Cardiac septum (tissue), 1 donor: ENCODE results near the gene BHMT. TPM values are rescaled to one million over a fixed set of nuclear protein-coding genes. Genes with fewer than 3 reads are reported as not detected.

Experiments used
- DNase-seq: peaks from one replicate; pipeline ENCODE4 v3.0.0-alpha.2; 2020; ENCODE audit warnings: low spot score
- intact Hi-C: fragments of 100-400 bp; cut with DNase I; formaldehyde crosslinking; loops from one replicate; pipeline ENCODE4 v1.14.0; 2022
- total RNA-seq: library from RNA; stranded (reverse); fragmentation: NEBNext Ultra II Directional; extraction: Animal tissue kit (Norgen Biotek cat#: 25700); gene quantifications from one replicate; pipeline ENCODE4 v1.2.1, GENCODE V29; 2021
- donor health status: DM: no; HTN: no; CAD: no.

BHMT gene
- total RNA-seq, 1 donor from 2014 or later, result not detected

DNA sequence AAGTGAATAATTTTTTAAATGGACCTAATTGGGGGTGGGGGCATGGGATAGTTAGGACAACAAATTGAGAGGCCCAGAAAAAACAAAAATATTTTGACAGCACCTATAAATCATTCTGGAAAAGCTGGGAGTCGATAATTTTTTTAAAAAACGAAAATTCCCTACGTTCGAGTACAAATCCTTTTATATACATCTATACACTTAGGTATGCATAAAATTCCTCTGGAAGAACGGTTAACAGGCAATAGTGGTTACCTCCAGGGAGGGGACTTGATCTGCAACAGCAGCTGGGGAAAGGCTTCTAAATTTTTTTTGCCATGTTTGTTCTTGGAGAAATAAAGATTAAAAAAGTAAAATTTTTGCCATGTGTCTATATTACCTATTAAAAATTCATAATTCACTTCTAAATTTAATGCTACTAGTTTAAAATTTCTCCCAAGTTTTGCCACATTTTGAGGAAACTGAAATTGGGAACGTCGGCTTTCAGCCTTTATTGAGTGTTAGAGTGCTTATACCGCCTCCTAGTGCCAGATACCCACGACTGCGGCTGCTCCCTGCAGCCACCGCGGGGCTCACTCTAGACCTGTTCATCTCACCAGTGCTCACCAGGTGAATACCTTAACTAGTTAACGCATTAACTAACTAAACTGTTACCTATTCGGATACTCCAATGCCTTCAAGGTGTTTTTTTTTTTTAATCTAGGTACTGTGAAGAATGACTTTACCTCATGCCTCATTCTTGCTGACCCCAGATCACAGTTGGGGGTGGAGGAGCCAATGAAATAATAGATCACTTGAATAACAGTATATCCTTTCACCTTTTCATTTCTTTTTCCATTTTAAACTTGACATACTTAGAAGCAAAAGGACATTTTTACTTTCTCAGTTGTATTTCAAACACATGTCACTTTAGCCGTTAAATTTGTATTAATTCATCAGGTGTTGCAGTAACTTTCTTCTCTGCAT is 1.8 kb upstream of the BHMT start:
- intact Hi-C loops, result no loop called here
- no peak for DNase-seq

- intact Hi-C loops, result no loop called here
- no peak for DNase-seq
Measured at GRCh38 chr5:79111960-79112702, 522 bp downstream of the BHMT start.

DNA sequence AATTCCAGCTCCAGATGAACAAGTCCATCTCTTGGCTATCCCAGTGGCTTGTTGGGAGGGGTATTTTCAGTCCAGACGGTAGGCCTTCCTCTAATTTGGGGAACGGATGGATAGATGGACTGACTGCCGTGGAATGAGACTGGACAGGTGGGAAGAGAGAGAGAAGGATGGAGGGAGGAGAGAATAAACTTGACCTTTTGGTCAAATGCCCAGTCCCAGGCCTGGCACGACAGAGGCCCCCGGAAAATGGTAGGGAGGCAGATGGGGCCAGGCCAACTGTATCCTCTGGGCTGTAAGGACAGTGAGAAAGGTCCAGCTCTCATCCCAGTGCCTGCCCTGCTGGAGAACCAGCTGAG is 1.1 kb downstream of the BHMT start:
- DNase-seq, result no peak
- intact Hi-C loops, result no loop called here

- intact Hi-C loops, result no loop called here
- no peak for DNase-seq
Measured at GRCh38 chr5:79119486-79119885, 7.9 kb downstream of the BHMT start.

DNA sequence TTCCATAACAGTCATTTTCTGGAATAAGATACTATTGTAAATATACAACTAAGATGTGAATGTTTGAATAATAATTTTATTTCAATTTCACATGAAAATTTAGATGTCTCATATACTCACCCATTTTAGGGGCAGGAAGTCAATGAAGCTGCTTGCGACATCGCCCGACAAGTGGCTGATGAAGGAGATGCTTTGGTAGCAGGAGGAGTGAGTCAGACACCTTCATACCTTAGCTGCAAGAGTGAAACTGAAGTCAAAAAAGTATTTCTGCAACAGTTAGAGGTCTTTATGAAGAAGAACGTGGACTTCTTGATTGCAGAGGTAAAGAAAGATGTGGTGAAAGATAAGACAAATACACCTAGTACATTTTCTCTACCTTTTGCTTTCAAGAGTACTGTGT is 8.6 kb downstream of the BHMT start:
- intact Hi-C loops, result no loop called here
- no peak for DNase-seq

DNA sequence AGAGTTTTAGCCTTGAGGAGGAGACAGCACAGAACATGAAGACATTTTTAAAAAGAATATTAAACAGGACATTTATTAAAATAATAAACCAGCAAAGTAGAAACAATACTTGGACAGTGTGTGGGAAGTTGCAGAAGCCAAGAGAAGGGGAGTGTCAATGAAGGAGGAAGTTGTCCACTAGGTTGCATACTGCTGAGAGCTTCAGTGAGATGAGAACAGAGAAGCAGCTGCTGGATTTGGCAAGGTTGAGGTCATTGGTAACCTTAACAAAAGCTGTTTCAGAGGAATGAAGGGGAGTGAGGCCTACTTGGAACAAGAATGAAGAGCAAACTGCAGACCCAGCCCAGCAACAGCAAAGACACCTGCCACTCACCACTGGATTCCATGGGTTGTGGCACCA is 11.4 kb downstream of the BHMT start:
- DNase-seq, result no peak
- intact Hi-C loops, result no loop called here

DNA sequence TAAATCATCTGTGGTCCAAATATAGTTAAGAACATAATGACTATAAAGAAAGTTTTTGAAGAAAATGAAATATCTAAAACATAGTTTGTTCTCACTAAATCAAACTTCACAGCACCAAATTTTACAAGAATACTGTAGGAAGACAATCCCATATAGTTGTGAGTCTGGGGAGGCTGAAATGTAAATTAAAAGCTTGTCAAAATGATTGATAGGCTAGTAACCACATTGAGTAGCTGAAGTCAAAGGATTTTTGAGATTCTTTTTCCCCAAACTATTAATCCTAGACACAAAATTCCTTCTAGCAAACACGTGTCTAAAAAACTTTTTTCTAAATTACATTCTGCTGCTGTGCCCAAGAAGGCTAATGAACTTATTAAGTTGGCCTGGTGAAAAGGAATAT is 13.0 kb downstream of the BHMT start:
- intact Hi-C loops, result no loop called here
- no peak for DNase-seq

- no peak for DNase-seq
- intact Hi-C loops, result loop anchor here (5.0 to 10.0 kb wide), 2 partner anchors 332 to 404 kb away; no protein-coding TSS in a partner anchor
Measured at GRCh38 chr5:79130781-79131180, 19.2 kb downstream of the BHMT start.

DNA sequence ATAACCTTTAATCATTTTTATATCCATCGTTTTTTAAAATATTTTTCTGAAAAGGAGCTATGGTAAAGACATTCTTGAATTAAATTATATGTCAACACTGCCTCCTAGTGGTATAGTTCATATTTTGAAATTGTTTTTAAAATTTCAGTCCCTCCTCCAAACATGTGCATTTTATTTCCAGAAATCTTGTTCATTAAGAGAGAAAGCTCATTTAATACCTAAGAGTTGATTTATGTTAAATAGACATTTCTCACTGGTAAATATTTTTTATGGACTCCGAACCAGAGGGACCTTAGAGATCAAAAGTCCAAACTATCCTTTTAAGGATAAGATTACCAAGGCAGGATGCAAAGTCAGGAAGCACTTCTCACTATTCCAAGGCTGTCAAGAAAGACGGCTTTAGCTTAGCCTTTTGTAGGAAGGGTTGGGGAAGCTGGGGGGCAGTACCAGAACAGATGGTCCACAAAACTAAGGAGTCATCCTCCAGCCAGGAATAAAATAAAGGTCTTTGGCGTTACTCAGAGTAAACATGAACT is 21.6 kb downstream of the BHMT start:
- no peak for DNase-seq
- intact Hi-C loops, result loop anchor here (1.0 to 10.0 kb wide), 4 partner anchors 108 to 402 kb away; no protein-coding TSS in a partner anchor

GRCh38 chr5:79133657-79134451 is 22.2 kb downstream of the BHMT start:
- DNase-seq, result no peak
- intact Hi-C loops, result loop anchor here (1.0 to 10.0 kb wide), 4 partner anchors 109 to 401 kb away; no protein-coding TSS in a partner anchor

- no peak for DNase-seq
- intact Hi-C loops, result loop anchor here (10.0 kb wide), 1 partner anchor 399 kb away; no protein-coding TSS in a partner anchor
Measured at GRCh38 chr5:79135790-79136553, 24.4 kb downstream of the BHMT start.

- DNase-seq, result no peak
- intact Hi-C loops, result loop anchor here (10.0 kb wide), 1 partner anchor 398 kb away; no protein-coding TSS in a partner anchor
Measured at GRCh38 chr5:79136618-79137017, 25.0 kb downstream of the BHMT start.

DNA sequence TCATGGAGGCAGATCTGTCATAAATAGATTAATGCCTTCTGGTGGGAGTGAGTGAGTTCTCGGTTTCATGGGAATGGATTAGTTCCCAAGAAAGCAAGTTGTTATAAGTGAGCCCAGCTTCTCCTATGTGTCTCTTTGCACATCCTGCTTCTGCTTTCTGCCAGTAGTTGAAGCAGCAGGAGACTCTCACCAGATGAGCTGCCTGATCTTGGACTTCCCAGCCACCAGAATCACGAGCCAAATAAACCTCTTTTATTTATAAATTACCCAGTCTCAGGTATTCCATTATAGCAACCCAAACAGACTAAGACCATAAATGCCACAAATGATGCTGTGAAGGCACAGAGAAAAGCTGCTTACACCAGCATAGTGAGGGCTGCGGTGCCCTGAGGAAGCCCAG is 28.9 kb downstream of the BHMT start:
- DNase-seq, result no peak
- intact Hi-C loops, result no loop called here

- DNase-seq, result no peak
- intact Hi-C loops, result no loop called here
Measured at GRCh38 chr5:79143684-79144379, 32.2 kb downstream of the BHMT start.

- no peak for DNase-seq
- intact Hi-C loops, result no loop called here
Measured at GRCh38 chr5:79147076-79147475, 35.5 kb downstream of the BHMT start.

DNA sequence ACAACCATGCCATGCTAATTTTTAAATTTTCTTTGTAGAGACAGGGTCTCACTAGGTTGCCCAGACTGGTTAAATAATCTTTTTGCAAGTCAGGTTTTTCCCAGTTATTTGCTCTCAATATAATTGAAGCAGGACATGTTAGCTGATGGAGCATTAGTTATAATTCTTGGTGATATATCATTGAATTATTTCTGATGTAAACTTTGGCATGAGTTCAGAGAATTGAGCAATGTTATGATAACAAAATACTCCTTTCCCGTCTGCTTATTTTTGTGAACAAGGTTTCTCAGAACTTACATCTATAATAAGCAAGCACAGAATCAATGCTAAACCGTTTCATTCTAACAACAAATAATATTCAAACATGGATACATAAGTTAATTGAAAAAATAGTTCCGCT is 37.8 kb downstream of the BHMT start:
- intact Hi-C loops, result no loop called here

DNA sequence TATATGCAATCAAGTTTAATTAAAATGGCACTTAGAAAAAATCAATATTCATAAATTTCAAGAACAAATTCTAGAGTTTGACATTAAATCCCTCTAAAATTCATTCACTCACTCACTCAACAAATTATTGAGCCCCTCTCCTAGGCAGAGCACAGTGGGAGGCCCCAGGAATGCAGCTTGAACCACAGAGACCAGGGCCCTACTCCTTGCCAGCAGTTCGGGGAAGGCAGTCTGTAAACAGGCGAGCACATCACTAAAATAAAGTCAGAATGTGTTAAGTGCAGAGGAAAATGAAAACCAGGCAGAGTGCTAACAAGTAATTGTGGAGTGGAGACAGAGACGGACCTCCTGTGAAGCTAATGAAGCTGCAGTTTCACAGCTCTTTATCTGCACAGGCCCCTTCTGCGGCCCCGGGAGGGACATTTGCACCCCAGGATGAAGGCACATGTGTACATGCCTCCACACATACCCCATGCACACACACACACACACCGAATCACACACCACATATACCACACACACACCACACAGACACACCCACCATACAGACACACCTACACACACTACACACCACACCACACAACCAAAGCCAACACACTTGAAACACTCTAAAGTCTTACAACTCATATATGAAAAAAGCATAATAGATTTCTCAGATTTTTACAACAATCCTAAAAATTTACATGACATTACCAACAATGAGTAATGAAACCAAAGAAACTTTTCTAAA is 40.5 kb downstream of the BHMT start:
- intact Hi-C loops, result no loop called here
- DNase-seq, result no peak

More for the DNA sequence above, 37.8 kb downstream of the BHMT start:
- no peak for DNase-seq
